Neural cell (in vitro differentiated cells): ENCODE results near the gene PPP3CA. TPM values are rescaled to one million over a fixed set of nuclear protein-coding genes. Genes with fewer than 3 reads are reported as not detected.

Source experiments
- H2AFZ ChIP-seq: fragments of 200-600, 300-800 bp; sonication (generic), shearing (Covaris generic); 2 replicates; pipeline ENCODE4 v1.6.0; 2014; ENCODE audit warnings: low read depth, mild to moderate bottlenecking, antibody characterized with exemption, low read length, moderate library complexity
- H3F3A ChIP-seq: fragments of 200-600 bp; shearing (Covaris generic); 2 replicates; pipeline ENCODE4 v1.6.1; 2016; ENCODE audit warnings: mild to moderate bottlenecking, moderate library complexity, mixed read lengths, antibody characterized with exemption, low read length; ENCODE audit not compliant: insufficient read depth, poor library complexity, severe bottlenecking
- H3K27ac ChIP-seq: fragments of 200-600, 300-800 bp; sonication (generic), shearing (Covaris generic); 2 replicates; pipeline ENCODE4 v1.5.1; 2014; ENCODE audit warnings: mild to moderate bottlenecking, low read length, moderate library complexity
- H3K27me3 ChIP-seq: fragments of 300-800, 200-600 bp; sonication (generic), shearing (Covaris generic); 2 replicates; pipeline ENCODE4 v1.6.0; 2014; ENCODE audit warnings: mild to moderate bottlenecking, low read depth, low read length, moderate library complexity; ENCODE audit not compliant: insufficient read depth
- H3K36me3 ChIP-seq: fragments of 300-800, 200-600 bp; sonication (generic), shearing (Covaris generic); 2 replicates; pipeline ENCODE4 v1.5.1; 2014; ENCODE audit warnings: mild to moderate bottlenecking, antibody characterized with exemption, low read length, moderate library complexity; ENCODE audit not compliant: insufficient read depth
- H3K4me2 ChIP-seq: fragments of 300-800, 200-600 bp; sonication (generic), shearing (Covaris generic); 2 replicates; pipeline ENCODE4 v1.6.0; 2014; ENCODE audit warnings: mild to moderate bottlenecking, low read length
- H3K4me3 ChIP-seq: fragments of 300-800, 200-600 bp; sonication (generic), shearing (Covaris generic); 2 replicates; pipeline ENCODE4 v1.5.1; 2014; ENCODE audit warnings: mild to moderate bottlenecking, low read length, moderate library complexity
- H3K79me2 ChIP-seq: fragments of 200-600 bp; shearing (Covaris generic); replicated peaks from 2 replicates; pipeline ENCODE4 v1.6.0; 2014; ENCODE audit warnings: mild to moderate bottlenecking, low read length, moderate library complexity; ENCODE audit not compliant: insufficient read depth
- H3K9ac ChIP-seq: fragments of 300-800, 200-600 bp; sonication (generic), shearing (Covaris generic); 2 replicates; pipeline ENCODE4 v1.6.1; 2016; ENCODE audit warnings: mild to moderate bottlenecking, low read length, mixed read lengths
- H3K9me2 ChIP-seq: fragments of 200-600 bp; shearing (Covaris generic); 2 replicates; pipeline ENCODE4 v1.6.1; 2016; ENCODE audit warnings: mild to moderate bottlenecking, low read length, mixed read lengths; ENCODE audit not compliant: insufficient read depth
- H3K9me3 ChIP-seq: fragments of 200-600, 300-800 bp; sonication (generic), shearing (Covaris generic); 2 replicates; pipeline ENCODE4 v1.6.1; 2016; ENCODE audit warnings: mild to moderate bottlenecking, mixed run types, low read length, moderate library complexity, mixed read lengths
- H4K20me1 ChIP-seq: fragments of 200-600 bp; shearing (Covaris generic); 2 replicates; pipeline ENCODE4 v1.6.1; 2016; ENCODE audit warnings: mild to moderate bottlenecking, mixed run types; ENCODE audit not compliant: insufficient read depth
- CTCF ChIP-seq: fragments of 450-650 bp; IDR thresholded peaks from 2 replicates; pipeline ENCODE4 v1.5.1; 2014; ENCODE audit warnings: antibody characterized with exemption, mild to moderate bottlenecking, moderate library complexity; ENCODE audit not compliant: poor library complexity, severe bottlenecking
- EP300 ChIP-seq: fragments of 450-650 bp; conservative IDR thresholded peaks from 2 replicates; pipeline ENCODE4 v1.6.1; 2014; ENCODE audit warnings: antibody characterized with exemption, mild to moderate bottlenecking, moderate library complexity; ENCODE audit not compliant: poor library complexity, severe bottlenecking
- EZH2 ChIP-seq: fragments of 200-600, 300-800 bp; shearing (Covaris generic), sonication (generic); IDR thresholded peaks from 2 replicates; pipeline ENCODE4 v1.6.1; 2014; ENCODE audit warnings: antibody characterized with exemption, low read length, borderline replicate concordance, mild to moderate bottlenecking; ENCODE audit not compliant: insufficient read depth, poor library complexity, severe bottlenecking
- MXI1 ChIP-seq: fragments of 450-650 bp; conservative IDR thresholded peaks from 2 replicates; pipeline ENCODE4 v1.6.1; 2014; ENCODE audit warnings: antibody characterized with exemption, mild to moderate bottlenecking; ENCODE audit not compliant: poor library complexity, severe bottlenecking
- POLR2AphosphoS5 ChIP-seq: IDR thresholded peaks from 2 replicates; pipeline ENCODE4 v1.6.1; 2012
- RAD21 ChIP-seq: fragments of 450-650 bp; conservative IDR thresholded peaks from 2 replicates; pipeline ENCODE4 v1.6.1; 2014; ENCODE audit warnings: antibody characterized with exemption, mild to moderate bottlenecking, moderate library complexity
- REST ChIP-seq: IDR thresholded peaks from 2 replicates; pipeline ENCODE4 v1.6.1; 2012; ENCODE audit warnings: borderline replicate concordance
- SMC3 ChIP-seq: fragments of 450-650 bp; conservative IDR thresholded peaks from 2 replicates; pipeline ENCODE4 v1.6.1; 2014; ENCODE audit warnings: antibody characterized with exemption, mild to moderate bottlenecking, moderate library complexity; ENCODE audit not compliant: poor library complexity
- TAF1 ChIP-seq: IDR thresholded peaks from 2 replicates; pipeline ENCODE4 v1.6.1; 2012; ENCODE audit warnings: low read depth
- polyA plus RNA-seq: library from polyadenylated mRNA; depleted of rRNA; stranded (reverse); fragments of >200 nt; gene quantifications from 2 replicates; pipeline ENCODE4 v1.2.3, GENCODE V29; 2014

Gene PPP3CA
- polyA plus RNA-seq, 1 donor from 2014 or later: 78.2 TPM

- Histone ChIP-seq H3K36me3 (no peaks in the 10 kb centered on the region), H3K9me3 (no peaks in the 10 kb centered on the region), H3F3A (peaks cover 2% of the 10 kb centered on the region), H3K4me3 (peak overlapping the region; percentile 75), H3K9me2 (no peaks in the 10 kb centered on the region), H4K20me1 (no peaks in the 10 kb centered on the region), H3K79me2 (peaks cover 25% of the 10 kb centered on the region), H3K9ac (peak overlapping the region; percentile 85), H3K27ac (peak overlapping the region; percentile 89), H3K4me2 (peak overlapping the region; percentile 49), H2AFZ (peak overlapping the region; percentile 83), H3K27me3 (no peaks in the 10 kb centered on the region)
- peak; percentile 85 for TF ChIP-seq MXI1
- TF ChIP-seq EZH2: no peak
- peak; percentile 68 for TF ChIP-seq SMC3
- TF ChIP-seq TAF1: peak; percentile 61
- TF ChIP-seq POLR2AphosphoS5: peak; percentile 84
- TF ChIP-seq EP300: peak; percentile 48
- TF ChIP-seq REST: peak; percentile 80
- peak; percentile 53 for TF ChIP-seq CTCF
- peak; percentile 69 for TF ChIP-seq RAD21
These were observed 436 bp upstream of the PPP3CA start for GRCh38 chr4:101347557-101348366.

GRCh38 chr4:101346351-101347266 is 717 bp downstream of the PPP3CA start:
- Histone ChIP-seq H2AFZ (peak overlapping the region; percentile 70), H3K9me3 (no peaks in the 10 kb centered on the region), H3K36me3 (no peaks in the 10 kb centered on the region), H3K79me2 (peaks cover 37% of the 10 kb centered on the region), H3K27ac (peak overlapping the region; percentile 89), H3F3A (peaks cover 2% of the 10 kb centered on the region), H3K4me2 (no peak overlapping the region), H3K9me2 (no peaks in the 10 kb centered on the region), H3K27me3 (no peaks in the 10 kb centered on the region), H3K4me3 (peak overlapping the region; percentile 75), H4K20me1 (no peaks in the 10 kb centered on the region), H3K9ac (peak overlapping the region; percentile 85)
- TF ChIP-seq CTCF: peak; percentile 25
- peak; percentile 66 for TF ChIP-seq SMC3
- TF ChIP-seq EP300: peak; percentile 56
- no peak for TF ChIP-seq POLR2AphosphoS5
- TF ChIP-seq RAD21: peak; percentile 58
- TF ChIP-seq REST: peak; percentile 57
- peak; percentile 64 for TF ChIP-seq TAF1
- TF ChIP-seq MXI1: peak; percentile 85
- TF ChIP-seq EZH2: no peak
